K562 (cell line): ENCODE measurements around the gene MYOM1. TPM values are rescaled to one million over a fixed set of nuclear protein-coding genes. Genes with fewer than 3 reads are reported as not detected.

Source experiments
- ESRRA ChIP-seq: fragments of 450-650 bp; IDR thresholded peaks from 2 replicates; pipeline ENCODE4 v1.6.1; 2014; ENCODE audit warnings: low read depth, mild to moderate bottlenecking, moderate library complexity, borderline replicate concordance
- FOXA1 ChIP-seq: fragments of 450-650 bp; IDR thresholded peaks from 2 replicates; pipeline ENCODE4 v1.6.1; 2016; ENCODE audit warnings: mild to moderate bottlenecking, borderline replicate concordance
- FOXK1 ChIP-seq: sonication (generic); formaldehyde crosslinking; IDR thresholded peaks from 2 replicates; pipeline ENCODE4 v1.8.0; 2022; ENCODE audit warnings: missing genetic modification reagents, mild to moderate bottlenecking, borderline replicate concordance
- HOXB6 ChIP-seq: fragments of 250-450 bp; sonication (Bioruptor Pico); IDR thresholded peaks from 2 replicates; pipeline ENCODE4 v1.5.1; 2022; ENCODE audit warnings: mild to moderate bottlenecking, borderline replicate concordance
- MAFG ChIP-seq: fragments of 450-650 bp; conservative IDR thresholded peaks from 2 replicates; pipeline ENCODE4 v1.6.1; 2016; ENCODE audit warnings: missing genetic modification characterization, missing compliant biosample characterization
- RFX5 ChIP-seq: IDR thresholded peaks from 2 replicates; pipeline ENCODE4 v1.6.1; 2011; ENCODE audit warnings: low read depth, mild to moderate bottlenecking, improper control_type of control experiment, low read length
- STAT5B ChIP-seq: fragments of 250-450 bp; sonication (Bioruptor Pico); IDR thresholded peaks from 2 replicates; pipeline ENCODE4 v1.8.0; 2021; ENCODE audit warnings: mild to moderate bottlenecking, inconsistent platforms
- ZEB2 ChIP-seq: fragments of 450-650 bp; IDR thresholded peaks from 2 replicates; pipeline ENCODE4 v1.6.1; 2016
- ZNF780A ChIP-seq: fragments of 250-450 bp; sonication (Bioruptor Pico); IDR thresholded peaks from 2 replicates; pipeline ENCODE4 v1.5.0; 2021; ENCODE audit warnings: mild to moderate bottlenecking
- polyA plus RNA-seq, 8 experiments: library from polyadenylated mRNA; depleted of rRNA in 4 of 8; stranded (reverse) in 5 of 8; unstranded in 3 of 8; fragments of >200 nt; fragmentation: Nextera tagmentation in 2 of 8; fragmentation: Illumina TruSeq in 1 of 8; extraction: Ambion mirVana in 2 of 8; extraction: Trizol in 1 of 8; gene quantifications; 2 replicates each; pipeline versions ENCODE4 v1.2.1 to v1.2.3, GENCODE V29; 2011 to 2014; ENCODE audit warnings: inconsistent platforms in 1 of 8, missing spikeins in 1 of 8
- total RNA-seq, 7 experiments: library from RNA; depleted of rRNA in 6 of 7; stranded (reverse); fragments of >200 nt in 6 of 7; fragmentation: Illumina TruSeq in 2 of 7; extraction: Trizol in 2 of 7; gene quantifications; 2 replicates each; pipeline versions ENCODE4 v1.2.1 to v1.2.3, GENCODE V29; 2011 to 2021; ENCODE audit warnings: low replicate concordance in 1 of 7
- TF ChIP-seq, protein P1 (sequence below): fragments of 250-450 bp; sonication (Bioruptor Pico); IDR thresholded peaks from 2 replicates; pipeline ENCODE4 v1.8.0; 2022; ENCODE audit warnings: moderate library complexity, mild to moderate bottlenecking, inconsistent platforms

MYOM1 gene
- total and polyA plus RNA-seq, 9 of the 15 experiments (the other 6 are each of a cell fraction or from before 2014, with no cell fraction given), result 0.01 to 0.62 (median 0.25) TPM

DNA sequence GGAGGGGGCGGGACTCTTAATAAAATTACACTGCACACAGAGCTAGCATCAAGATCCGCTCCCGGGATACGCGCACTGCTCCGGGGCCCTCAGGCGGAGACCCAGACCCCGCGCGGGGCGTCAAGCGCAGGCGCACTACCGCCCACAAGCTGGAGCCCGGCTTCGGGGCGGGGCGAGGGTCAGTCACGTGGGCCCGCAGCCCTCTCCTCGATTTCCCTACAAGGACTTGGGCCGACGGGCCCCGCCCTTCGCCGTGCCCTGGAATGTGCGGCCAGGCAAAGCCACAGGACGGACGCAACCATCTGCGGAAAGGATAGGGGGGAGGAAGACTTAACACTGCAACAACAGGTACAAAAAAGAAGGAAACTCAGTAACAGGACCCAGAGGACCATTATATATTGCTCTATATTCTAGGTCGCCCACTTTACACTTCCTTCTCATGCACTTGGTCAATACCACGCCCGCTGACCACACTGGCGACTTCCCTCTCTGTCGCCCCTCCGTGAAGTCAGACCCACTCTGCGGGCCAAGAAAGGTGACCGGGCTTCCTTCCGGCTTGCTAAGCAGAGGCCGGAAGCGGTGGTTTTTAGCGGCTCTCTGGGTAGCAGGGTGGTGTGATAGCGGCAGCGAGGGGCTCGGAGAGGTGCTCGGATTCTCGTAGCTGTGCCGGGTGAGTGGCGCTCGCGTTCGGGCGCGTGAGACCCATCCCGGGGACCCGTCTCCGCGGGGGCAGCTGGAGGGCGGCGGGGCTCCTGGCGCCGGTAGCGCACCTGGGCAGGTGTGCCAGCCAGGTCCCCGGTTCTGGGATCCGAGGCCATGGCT lies 27.7 kb upstream of the MYOM1 start, which contains the start of gene MYL12A (continued):
- TF ChIP-seq RFX5 (no peak), FOXA1 (no peak), ZNF780A (CRISPR knock-in tag) (no peak), FOXK1 (CRISPR knock-in tag) (no peak), HOXB6 (CRISPR knock-in tag) (no peak), ESRRA (peak; percentile 95), STAT5B (no peak), MAFG (tag) (no peak; the same call in 1 of the 2 replicates), ZEB2 (peak; percentile 90)
- TF ChIP-seq, protein P1, sequence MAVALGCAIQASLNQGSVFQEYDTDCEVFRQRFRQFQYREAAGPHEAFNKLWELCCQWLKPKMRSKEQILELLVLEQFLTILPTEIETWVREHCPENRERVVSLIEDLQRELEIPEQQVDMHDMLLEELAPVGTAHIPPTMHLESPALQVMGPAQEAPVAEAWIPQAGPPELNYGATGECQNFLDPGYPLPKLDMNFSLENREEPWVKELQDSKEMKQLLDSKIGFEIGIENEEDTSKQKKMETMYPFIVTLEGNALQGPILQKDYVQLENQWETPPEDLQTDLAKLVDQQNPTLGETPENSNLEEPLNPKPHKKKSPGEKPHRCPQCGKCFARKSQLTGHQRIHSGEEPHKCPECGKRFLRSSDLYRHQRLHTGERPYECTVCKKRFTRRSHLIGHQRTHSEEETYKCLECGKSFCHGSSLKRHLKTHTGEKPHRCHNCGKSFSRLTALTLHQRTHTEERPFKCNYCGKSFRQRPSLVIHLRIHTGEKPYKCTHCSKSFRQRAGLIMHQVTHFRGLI (CRISPR knock-in tag), result no peak
